Panc1 (cell line): ENCODE measurements around the gene TMC4. TPM values are rescaled to one million over a fixed set of nuclear protein-coding genes. Genes with fewer than 3 reads are reported as not detected.

Experiments used
- ATAC-seq: fragments of 200-7000 bp; cut with Tn5 transposase; 2 replicates; pipeline ENCODE4 v1.9.1; 2020; ENCODE audit warnings: mild to moderate bottlenecking, moderate library complexity
- BruUV-seq: library from RNA; stranded (reverse); fragments of 400-500 nt; replicated peaks from 2 replicates; lab custom pipeline; 2021; lab: Mats Ljungman, UMichigan
- CTCF ChIA-PET: fragments of 300-600 bp; sonication (Branson Sonifier 250); formaldehyde crosslinking; loops from one replicate; lab custom pipeline; 2022; ENCODE audit warnings: antibody characterized with exemption; lab: Charles Lee
- POLR2A ChIA-PET: fragments of 300-600 bp; sonication (Branson Sonifier 250); formaldehyde crosslinking; loops from one replicate; lab custom pipeline; 2022; ENCODE audit warnings: antibody characterized with exemption; lab: Charles Lee
- DNase-seq: peaks from one replicate; pipeline ENCODE4 v3.0.0-alpha.2; 2010; ENCODE audit warnings: low read depth, low spot score
- H3K27ac ChIP-seq: 2 replicates; pipeline ENCODE4 v1.5.1; 2011; ENCODE audit warnings: mild to moderate bottlenecking, low read length, inconsistent platforms
- H3K27me3 ChIP-seq: fragments of 200-500 bp; sonication (Bioruptor generic); 2 replicates; pipeline ENCODE4 v1.6.0; 2014; ENCODE audit warnings: low read length, inconsistent platforms; ENCODE audit not compliant: control insufficient read depth, insufficient read depth
- H3K36me3 ChIP-seq: fragments of 200-500 bp; sonication (Bioruptor generic); 2 replicates; pipeline ENCODE4 v1.5.1; 2014; ENCODE audit warnings: inconsistent platforms, mild to moderate bottlenecking, low read length, moderate library complexity; ENCODE audit not compliant: control insufficient read depth, insufficient read depth
- H3K4me1 ChIP-seq: 2 replicates; pipeline ENCODE4 v1.5.1; 2011; ENCODE audit warnings: inconsistent platforms, mild to moderate bottlenecking, low read length, moderate library complexity; ENCODE audit not compliant: control insufficient read depth, insufficient read depth
- H3K4me3 ChIP-seq, 2 experiments: 2 replicates each; pipeline ENCODE4 v1.5.1; 2011 to 2012; ENCODE audit warnings: low read depth in 2 of 2, low read length in 2 of 2, mild to moderate bottlenecking in 2 of 2, inconsistent platforms in 1 of 2, moderate library complexity in 1 of 2
- H3K9me3 ChIP-seq: fragments of 200-500 bp; sonication (Bioruptor generic); 2 replicates; pipeline ENCODE4 v1.5.1; 2014; ENCODE audit warnings: low read depth, mild to moderate bottlenecking, inconsistent platforms, low read length, moderate library complexity; ENCODE audit not compliant: control insufficient read depth, insufficient read depth
- CTCF ChIP-seq: fragments of 450-650 bp; IDR thresholded peaks from 2 replicates; pipeline ENCODE4 v1.5.1; 2017; ENCODE audit warnings: mild to moderate bottlenecking
- POLR2AphosphoS5 ChIP-seq: IDR thresholded peaks from 2 replicates; pipeline ENCODE4 v1.6.1; 2012; ENCODE audit warnings: mild to moderate bottlenecking, low read depth, low read length, moderate library complexity
- REST ChIP-seq, 2 experiments: IDR thresholded peaks; 2 replicates each; pipeline ENCODE4 v1.6.1; 2011 to 2012; ENCODE audit warnings: low read depth in 2 of 2, control low read depth in 1 of 2, low read length in 1 of 2, mild to moderate bottlenecking in 1 of 2, moderate library complexity in 1 of 2; ENCODE audit not compliant: insufficient read depth in 1 of 2
- SIN3A ChIP-seq: IDR thresholded peaks from 2 replicates; pipeline ENCODE4 v1.6.1; 2012; ENCODE audit warnings: low read depth, mild to moderate bottlenecking, low read length, moderate library complexity, borderline replicate concordance; ENCODE audit not compliant: insufficient read depth
- TCF7L2 ChIP-seq: IDR thresholded peaks from 2 replicates; pipeline ENCODE4 v1.6.1; 2011; ENCODE audit warnings: mild to moderate bottlenecking, low read depth, low read length, inconsistent platforms
- in situ Hi-C: cut with HindIII; loops from 2 replicates; pipeline ENCODE4 v1.10.0; 2016; ENCODE audit warnings: low sequenced_read_pairs, low pct_unique_long_range_greater_than_20kb
- intact Hi-C: fragments of 100-400 bp; cut with micrococcal nuclease; formaldehyde crosslinking; loops from one replicate; pipeline ENCODE4 v1.10.0; 2022; ENCODE audit not compliant: unreplicated experiment
- total RNA-seq: library from RNA; stranded (reverse); gene quantifications from one replicate; pipeline ENCODE4 v1.2.1, GENCODE V29; 2021; ENCODE audit not compliant: unreplicated experiment

Gene TMC4
- total RNA-seq, 1 experiment from 2014 or later, result 5.1 TPM

DNA sequence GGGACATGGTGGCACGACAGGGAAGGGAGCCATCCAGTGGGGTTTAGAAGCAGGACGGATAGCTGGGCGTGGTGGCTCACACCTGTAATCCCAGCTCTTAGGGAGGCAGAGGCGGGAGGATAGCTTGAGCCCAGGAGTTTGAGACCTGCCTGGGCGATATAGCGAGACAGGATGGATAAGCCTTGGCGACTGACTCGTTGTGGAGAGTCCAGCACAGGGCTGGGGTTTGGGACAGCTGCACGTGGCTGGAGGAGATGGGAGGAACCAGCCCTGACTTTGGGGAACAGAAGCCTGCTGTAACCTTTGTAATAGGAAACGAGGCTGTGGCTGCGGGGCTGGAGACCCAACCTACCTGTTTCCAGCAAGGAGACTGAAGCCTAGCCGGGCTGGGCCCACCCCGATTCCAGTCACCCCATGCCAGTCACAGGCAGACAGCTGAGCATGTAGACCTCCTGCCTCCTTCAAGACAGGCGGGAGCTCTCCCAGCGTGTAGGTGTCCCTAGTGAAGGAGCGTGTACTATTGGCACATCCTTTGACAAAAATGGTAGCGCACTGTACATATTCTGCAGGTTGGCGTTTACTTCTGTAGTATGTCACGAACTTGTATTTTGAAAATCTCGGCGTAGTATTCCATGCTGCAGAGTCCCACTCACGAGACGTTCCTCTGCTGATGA lies 21.5 kb downstream of the TMC4 start:
- BruUV-seq, result no TSS peak
- Histone ChIP-seq H3K4me1 (peaks cover 15% of the 10 kb centered on the region), H3K36me3 (peaks cover 25% of the 10 kb centered on the region), H3K9me3 (no peaks in the 10 kb centered on the region), H3K4me3 (no peak overlapping the region), H3K27me3 (no peaks in the 10 kb centered on the region), H3K27ac (no peak overlapping the region)
- in situ Hi-C loops, result no loop called here
- no peak for DNase-seq
- CTCF ChIA-PET, result no interaction called here
- POLR2A ChIA-PET, result no interaction called here
- ATAC-seq, result no peak
- TF ChIP-seq CTCF (no peak), TCF7L2 (no peak), REST (IDR thresholded peaks at IDR 0.05; ENCODE audit: insufficient read depth in 1 of 2, low read depth in 2 of 2, low read length in 1 of 2) (no peak), POLR2AphosphoS5 (no peak; the same call in 1 of the 2 replicates), SIN3A (no peak)
- intact Hi-C loops, result no loop called here

DNA sequence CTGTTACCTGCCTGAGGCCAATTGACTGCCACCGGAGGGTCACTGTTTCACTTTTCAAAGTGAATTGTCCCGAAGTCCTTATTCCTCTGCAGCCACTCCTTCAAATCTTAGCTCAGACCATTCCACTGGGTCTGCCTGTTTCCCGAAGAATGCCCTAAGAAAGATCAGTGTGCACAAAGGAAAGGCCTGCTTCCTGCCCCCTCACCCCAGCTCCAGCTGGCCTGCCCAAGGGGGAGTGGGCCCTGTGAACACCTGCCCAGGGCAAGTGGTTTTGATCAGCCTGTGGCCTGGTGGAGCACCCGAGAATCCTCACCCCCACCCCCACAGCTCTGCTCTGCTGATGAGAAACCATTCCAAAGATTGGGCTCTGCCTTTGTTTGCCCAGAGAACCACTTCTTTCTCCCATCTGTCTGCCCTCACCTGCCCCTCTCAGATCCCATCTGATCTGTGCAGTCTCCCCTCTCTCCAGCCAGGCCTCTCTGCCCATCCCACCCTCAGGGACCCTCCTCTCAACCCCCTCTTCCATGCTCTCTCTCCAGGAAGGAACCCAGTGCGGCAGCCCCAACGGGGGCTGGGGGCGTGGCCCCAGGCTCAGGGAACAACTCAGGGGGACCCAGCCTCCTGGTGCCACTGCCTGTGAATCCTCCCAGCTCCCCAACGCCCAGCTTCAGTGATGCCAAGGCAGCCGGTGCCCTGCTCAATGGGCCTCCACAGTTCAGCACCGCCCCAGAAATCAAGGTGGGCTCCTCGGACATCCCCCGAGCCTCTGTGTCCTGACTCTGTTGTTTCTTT lies 23.7 kb downstream of the TMC4 start:
- no TSS peak for BruUV-seq
- ChIA-PET POLR2A (no interaction called here), CTCF (no interaction called here)
- no peak overlapping the region for H3K27ac ChIP-seq
- DNase-seq (no peak), ATAC-seq (no peak)
- intact Hi-C loops, result no loop called here
- in situ Hi-C loops, result no loop called here
- H3K4me3 ChIP-seq, result no peak overlapping the region
- H3K4me1 ChIP-seq, result peaks cover 7% of the 10 kb centered on the region
- no peaks in the 10 kb centered on the region for H3K27me3 ChIP-seq
- TF ChIP-seq TCF7L2, result no peak
- no peak for TF ChIP-seq REST (IDR thresholded peaks at IDR 0.05; ENCODE audit: insufficient read depth in 1 of 2, low read depth in 2 of 2, low read length in 1 of 2)
- no peak for TF ChIP-seq SIN3A
- no peak for TF ChIP-seq CTCF
- no peak for TF ChIP-seq POLR2AphosphoS5
- H3K9me3 ChIP-seq, result no peaks in the 10 kb centered on the region
- H3K36me3 ChIP-seq, result peaks cover 43% of the 10 kb centered on the region
